ENCODE data around the gene SLC25A44.
A peak's percentile ranks its signal among the peaks of the same experiment; 100 is the strongest.
"Not testable (repeated sequence)": the region's sequence is repeated elsewhere in the genome, so short reads cannot be mapped to it uniquely, and the experiment has no call there.

Gene SLC25A44

GRCh38 chr1:156212130-156212529, 18.2 kb downstream of the SLC25A44 start:
- DNase-seq, result no peak

- DNase-seq, result peak; percentile 96
These were observed 19.1 kb downstream of the SLC25A44 start, which contains the start of gene PMF1 for GRCh38 chr1:156212833-156213643. PMF1 (plus strand) TSS chr1:156213007; CDS start chr1:156213016, 9 bp downstream.

DNA sequence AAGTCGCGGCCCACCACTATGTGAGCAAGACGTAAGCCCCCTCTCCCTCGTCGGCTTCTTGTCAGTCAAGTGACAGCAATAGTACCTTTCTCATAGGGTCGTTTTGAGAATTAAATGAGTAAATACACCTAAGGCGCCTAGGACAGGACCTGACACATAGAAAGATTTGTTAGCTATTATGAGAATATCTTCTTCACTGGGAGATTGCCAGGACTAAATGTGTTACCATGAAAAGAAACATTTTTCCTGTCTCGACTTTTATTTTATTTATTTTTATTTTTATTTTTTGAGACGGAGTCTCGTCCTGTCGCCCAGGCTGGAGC, 19.7 kb downstream of the SLC25A44 start:
- no peak for DNase-seq

- DNase-seq, result peak; percentile 13
These were observed 20.3 kb downstream of the SLC25A44 start for GRCh38 chr1:156214024-156214748.

- DNase-seq, result not testable (repeated sequence)
These were observed 22.6 kb downstream of the SLC25A44 start for GRCh38 chr1:156216361-156217086.

- peak; percentile 75 for DNase-seq
These were observed 24.0 kb downstream of the SLC25A44 start for GRCh38 chr1:156217871-156218270.

- no peak for DNase-seq
These were observed 26.3 kb downstream of the SLC25A44 start for GRCh38 chr1:156220226-156220625.

DNA sequence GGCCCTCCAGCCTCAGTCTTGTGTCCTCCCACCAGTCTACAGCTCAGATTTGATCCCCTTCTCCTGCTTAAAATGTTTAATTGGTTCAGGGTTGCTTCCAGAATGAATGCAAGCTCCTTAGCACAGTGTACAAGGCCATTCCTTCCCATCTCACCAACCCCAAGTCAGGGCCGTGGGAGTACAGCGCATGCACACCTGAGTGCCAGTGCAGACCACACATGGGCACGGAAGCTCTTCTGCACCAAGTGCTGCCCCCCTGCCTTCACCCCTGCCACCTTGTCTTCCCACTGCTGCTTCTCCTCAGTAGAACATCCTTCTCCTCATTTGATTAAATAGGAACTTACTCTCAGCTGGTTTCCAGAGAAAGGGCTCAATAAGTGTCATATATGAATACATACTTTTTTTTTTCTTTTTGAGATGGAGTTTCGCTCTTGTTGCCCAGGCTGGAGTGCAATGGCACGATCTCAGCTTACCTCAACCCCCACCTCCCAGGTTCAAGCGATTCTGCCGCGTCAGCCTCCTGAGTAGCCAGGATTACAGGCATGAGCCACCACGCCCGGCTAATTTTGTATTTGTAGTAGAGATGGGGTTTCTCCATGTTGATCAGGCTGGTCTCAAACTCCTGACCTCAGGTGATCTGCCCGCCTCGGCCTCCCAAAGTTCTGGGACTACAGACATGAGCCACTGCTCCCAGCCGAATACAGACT, 28.2 kb downstream of the SLC25A44 start:
- DNase-seq, result no peak

- no peak for DNase-seq
These were observed 31.7 kb downstream of the SLC25A44 start for GRCh38 chr1:156225677-156226014.

GRCh38 chr1:156226116-156226538, 32.2 kb downstream of the SLC25A44 start:
- DNase-seq, result no peak

DNA sequence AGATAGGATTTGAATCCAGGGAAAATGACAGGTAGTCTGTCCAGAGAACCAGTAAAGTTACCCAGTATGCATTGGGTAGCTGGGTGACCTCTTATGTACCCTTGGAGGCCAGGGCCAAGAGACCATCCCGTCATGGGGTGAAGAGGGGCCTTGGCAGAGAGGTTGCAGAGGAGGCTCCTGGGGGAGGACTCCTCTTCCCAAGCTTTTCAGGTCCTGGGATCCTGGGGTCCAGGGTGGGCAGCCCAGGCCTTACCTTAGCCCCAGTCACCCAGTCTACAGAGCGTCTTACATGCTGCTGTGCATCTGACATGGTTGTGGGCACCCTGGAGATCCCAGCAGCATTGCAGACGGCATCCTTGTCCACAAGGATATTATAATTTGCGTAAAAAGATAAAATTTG, 32.9 kb downstream of the SLC25A44 start:
- no peak for DNase-seq

DNA sequence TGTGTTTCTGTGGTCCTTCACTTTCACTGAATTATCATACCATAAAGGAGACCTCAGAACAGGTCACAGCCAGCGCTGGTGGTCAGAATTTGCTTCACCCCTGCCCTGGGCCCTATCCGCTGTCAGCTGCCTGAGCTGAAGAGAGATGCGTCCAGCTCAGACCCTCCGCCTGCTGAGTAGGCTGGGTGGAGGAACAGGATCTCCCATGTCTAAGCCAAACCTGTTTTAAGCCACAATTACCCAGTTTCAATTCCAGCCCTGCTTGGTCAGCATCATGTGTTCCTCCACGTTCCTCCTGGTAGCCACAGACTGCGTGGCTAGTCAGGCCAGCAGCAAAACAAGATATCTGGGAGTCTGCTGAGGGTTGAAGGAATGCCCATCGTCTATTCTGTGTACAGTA, 34.6 kb downstream of the SLC25A44 start:
- DNase-seq, result no peak

DNA sequence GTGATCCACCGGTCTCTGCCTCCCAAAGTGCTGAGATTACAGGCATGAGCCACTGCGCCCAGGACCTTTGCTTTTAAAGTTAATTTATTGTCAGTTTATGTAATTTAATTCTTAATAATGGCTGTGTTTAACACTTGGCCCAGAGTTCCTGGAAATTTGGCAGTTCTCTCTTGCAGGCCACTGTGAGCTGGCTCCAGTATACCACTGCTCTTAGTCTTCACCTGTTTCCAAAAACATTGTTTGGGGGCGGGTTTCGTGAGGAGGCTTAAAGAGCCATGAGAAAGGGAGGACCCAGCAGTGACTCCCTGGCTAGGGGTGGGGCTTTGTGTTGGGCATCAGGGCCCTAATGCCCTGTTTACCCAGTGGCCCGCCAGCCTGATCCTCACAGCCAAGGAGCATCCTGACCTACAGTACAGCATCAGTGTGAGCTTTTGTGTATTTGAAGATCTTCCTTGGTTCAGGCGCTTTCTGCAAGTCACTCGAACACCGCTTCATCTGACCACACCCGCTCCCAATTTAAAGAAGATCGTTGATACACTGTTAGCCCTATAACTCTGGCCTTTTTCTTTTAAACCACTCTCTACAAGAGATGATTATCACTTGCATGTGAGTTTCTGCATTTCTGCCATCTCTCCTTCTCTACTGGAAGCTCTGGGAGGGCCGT, 36.0 kb downstream of the SLC25A44 start:
- no peak for DNase-seq

DNA sequence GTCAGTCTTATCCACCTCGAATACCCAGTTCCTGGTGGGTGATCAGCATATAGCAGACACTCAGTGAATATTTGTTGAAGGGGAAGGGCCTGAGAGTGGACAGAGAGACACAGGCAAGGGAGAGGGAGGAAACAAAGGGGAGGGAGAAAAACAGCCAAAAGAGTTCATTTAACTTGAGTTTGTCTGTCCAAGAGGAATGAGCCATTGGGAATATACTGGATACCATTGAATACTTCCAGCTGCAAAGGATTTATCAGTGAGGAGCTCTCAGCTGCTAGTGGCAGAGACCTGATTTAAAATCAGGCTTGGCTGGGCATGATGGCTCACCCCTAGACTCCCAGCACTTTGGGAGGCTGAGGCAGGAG, 36.6 kb downstream of the SLC25A44 start:
- no peak for DNase-seq

GRCh38 chr1:156232201-156232894, 38.4 kb downstream of the SLC25A44 start:
- no peak for DNase-seq

GRCh38 chr1:156233426-156234127, 39.7 kb downstream of the SLC25A44 start:
- DNase-seq, result no peak

- DNase-seq, result no peak
These were observed 42.3 kb downstream of the SLC25A44 start for GRCh38 chr1:156236164-156236563.

DNA sequence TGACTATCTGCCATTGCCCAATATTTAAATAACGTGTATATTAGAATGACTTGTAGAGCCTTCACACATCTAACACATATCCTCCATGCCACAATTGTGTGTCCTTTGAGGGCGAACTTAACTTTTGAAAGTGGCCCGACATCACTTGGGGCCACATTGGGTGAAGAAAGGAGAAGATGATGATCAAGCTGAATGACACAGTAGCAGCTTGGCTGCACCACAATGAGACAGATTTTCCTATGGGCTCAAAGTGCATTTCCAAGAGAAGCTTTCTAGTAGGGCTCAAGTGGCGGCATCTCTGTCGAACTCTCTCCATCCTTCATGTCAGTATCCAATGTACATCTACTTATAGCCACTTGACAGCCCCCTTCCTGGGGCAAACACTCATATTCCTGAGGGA, 44.3 kb downstream of the SLC25A44 start:
- DNase-seq, result no peak

DNA sequence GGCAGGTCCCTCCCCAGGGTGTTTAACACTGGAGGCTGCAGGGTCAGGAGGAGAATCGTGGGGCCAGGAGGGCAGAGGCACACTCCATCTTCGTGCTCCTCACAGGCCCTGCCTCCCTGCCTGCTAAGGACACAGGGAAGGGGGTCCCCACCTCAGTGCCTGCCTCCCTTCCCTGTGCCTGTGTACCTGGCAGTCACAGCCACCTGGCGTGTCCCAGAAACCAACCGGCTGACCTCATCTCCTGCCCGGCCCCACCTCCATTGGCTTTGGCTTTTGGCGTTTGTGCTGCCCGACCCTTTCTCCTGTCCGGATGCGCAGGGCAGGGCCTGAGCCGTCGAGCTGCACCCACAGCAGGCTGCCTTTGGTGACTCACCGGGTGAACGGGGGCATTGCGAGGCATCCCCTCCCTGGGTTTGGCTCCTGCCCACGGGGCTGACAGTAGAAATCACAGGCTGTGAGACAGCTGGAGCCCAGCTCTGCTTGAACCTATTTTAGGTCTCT, 47.5 kb downstream of the SLC25A44 start:
- no peak for DNase-seq

GRCh38 chr1:156241926-156242325, 48.0 kb downstream of the SLC25A44 start, which contains the start of gene BGLAP:
BGLAP (plus strand) TSS chr1:156242184; CDS start chr1:156242232, 48 bp downstream.
- no peak for DNase-seq

DNA sequence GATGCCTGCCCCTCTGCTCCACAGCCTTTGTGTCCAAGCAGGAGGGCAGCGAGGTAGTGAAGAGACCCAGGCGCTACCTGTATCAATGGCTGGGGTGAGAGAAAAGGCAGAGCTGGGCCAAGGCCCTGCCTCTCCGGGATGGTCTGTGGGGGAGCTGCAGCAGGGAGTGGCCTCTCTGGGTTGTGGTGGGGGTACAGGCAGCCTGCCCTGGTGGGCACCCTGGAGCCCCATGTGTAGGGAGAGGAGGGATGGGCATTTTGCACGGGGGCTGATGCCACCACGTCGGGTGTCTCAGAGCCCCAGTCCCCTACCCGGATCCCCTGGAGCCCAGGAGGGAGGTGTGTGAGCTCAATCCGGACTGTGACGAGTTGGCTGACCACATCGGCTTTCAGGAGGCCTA, 48.8 kb downstream of the SLC25A44 start:
- DNase-seq, result no peak

All from CD4-positive, alpha-beta T cell treated with Interleukin-21 for 1 hour (primary cell).